Measurements from ENCODE around the gene ACTR3. TPM values are rescaled to one million over a fixed set of nuclear protein-coding genes. Genes with fewer than 3 reads are reported as not detected.

The ACTR3 gene
- total and polyA plus RNA-seq, 2 experiments from 2014 or later, result 63.7 to 137 TPM

DNA sequence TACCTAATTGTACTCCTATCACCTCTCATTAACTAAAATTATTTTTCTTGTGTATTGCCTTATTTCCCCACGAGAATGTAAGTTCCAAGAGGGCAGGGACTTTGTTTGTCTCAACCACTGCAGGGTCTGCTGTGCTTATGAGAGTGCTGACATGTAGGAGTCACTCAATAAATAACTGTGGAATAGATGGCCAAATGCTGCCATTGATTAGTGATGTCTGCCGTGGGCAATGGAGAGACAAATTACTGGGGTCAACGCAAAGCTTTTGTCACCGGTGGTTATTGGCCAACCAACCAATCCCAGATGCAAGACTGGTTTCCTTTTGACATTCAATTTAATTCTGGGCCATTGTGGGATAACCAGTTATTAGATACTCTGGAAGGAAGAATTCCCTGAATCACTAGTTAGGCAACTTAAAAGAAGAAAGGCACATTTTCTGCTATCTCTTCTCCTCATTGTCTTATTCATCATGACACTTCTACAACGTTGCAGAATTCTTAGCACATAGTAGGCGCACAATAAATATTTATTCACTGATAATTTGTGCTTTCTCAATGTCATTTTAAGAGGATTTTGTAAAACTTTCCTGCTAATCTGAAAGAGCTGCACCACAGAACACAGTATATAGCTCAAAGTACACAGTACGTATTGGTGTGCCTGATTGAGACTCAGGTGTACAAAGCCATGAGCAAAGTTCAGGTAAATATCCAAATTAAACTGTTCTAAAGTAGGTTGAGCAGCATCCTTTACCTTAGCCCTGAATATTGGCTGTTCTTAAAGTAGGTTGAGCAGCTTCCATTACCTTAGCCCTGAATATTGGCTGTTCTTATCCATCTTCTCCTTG is 95.9 kb downstream of the ACTR3 start (continued):
- TF ChIP-seq, protein P1, sequence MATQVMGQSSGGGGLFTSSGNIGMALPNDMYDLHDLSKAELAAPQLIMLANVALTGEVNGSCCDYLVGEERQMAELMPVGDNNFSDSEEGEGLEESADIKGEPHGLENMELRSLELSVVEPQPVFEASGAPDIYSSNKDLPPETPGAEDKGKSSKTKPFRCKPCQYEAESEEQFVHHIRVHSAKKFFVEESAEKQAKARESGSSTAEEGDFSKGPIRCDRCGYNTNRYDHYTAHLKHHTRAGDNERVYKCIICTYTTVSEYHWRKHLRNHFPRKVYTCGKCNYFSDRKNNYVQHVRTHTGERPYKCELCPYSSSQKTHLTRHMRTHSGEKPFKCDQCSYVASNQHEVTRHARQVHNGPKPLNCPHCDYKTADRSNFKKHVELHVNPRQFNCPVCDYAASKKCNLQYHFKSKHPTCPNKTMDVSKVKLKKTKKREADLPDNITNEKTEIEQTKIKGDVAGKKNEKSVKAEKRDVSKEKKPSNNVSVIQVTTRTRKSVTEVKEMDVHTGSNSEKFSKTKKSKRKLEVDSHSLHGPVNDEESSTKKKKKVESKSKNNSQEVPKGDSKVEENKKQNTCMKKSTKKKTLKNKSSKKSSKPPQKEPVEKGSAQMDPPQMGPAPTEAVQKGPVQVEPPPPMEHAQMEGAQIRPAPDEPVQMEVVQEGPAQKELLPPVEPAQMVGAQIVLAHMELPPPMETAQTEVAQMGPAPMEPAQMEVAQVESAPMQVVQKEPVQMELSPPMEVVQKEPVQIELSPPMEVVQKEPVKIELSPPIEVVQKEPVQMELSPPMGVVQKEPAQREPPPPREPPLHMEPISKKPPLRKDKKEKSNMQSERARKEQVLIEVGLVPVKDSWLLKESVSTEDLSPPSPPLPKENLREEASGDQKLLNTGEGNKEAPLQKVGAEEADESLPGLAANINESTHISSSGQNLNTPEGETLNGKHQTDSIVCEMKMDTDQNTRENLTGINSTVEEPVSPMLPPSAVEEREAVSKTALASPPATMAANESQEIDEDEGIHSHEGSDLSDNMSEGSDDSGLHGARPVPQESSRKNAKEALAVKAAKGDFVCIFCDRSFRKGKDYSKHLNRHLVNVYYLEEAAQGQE (IDR thresholded peaks at IDR 0.05; ENCODE audit: unreplicated experiment), result no peak
- TF ChIP-seq NANOG (IDR thresholded peaks at IDR 0.05; ENCODE audit: borderline replicate concordance) (no peak), ZNF331 (CRISPR knock-in tag; IDR thresholded peaks at IDR 0.05; ENCODE audit: low read depth) (no peak), JUNB (IDR thresholded peaks at IDR 0.05; ENCODE audit: unreplicated experiment) (no peak), ZNF114 (CRISPR knock-in tag; IDR thresholded peaks at IDR 0.05) (no peak)
- TF ChIP-seq, protein P2, sequence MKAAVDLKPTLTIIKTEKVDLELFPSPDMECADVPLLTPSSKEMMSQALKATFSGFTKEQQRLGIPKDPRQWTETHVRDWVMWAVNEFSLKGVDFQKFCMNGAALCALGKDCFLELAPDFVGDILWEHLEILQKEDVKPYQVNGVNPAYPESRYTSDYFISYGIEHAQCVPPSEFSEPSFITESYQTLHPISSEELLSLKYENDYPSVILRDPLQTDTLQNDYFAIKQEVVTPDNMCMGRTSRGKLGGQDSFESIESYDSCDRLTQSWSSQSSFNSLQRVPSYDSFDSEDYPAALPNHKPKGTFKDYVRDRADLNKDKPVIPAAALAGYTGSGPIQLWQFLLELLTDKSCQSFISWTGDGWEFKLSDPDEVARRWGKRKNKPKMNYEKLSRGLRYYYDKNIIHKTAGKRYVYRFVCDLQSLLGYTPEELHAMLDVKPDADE (IDR thresholded peaks at IDR 0.05), result no peak

DNA sequence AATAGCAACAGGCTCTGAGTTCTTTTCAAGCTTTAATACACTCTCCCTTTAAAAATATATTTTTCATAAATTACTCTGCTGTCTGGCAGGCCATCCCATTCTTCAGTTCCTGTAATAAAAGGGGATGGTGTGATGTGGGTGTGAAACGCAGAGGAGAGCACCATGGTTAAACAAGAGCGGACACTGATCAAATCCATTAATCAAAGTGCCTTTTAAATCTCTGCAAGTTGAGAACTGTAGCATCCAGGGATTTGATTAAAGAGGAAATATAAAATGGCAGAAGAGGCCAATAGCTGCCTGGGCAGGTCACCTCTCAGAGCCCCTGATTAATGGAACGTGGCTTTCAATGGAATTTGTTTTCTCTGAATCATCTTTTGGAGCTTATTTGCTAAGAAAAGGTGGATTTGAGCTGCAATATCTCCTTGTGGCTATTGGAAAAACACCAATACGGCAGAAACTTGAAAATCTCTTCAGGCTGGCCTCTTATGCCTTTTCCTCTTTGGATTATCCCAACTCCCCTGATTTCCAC is 96.9 kb downstream of the ACTR3 start:
- Histone ChIP-seq H3K4me3 (no peak overlapping the region), H3K79me2 (replicated peaks; ENCODE audit: insufficient read depth) (no peaks in the 10 kb centered on the region), H3K36me3 (ENCODE audit: insufficient read depth) (no peaks in the 10 kb centered on the region), H2AFZ (no peak overlapping the region), H3K27ac (ENCODE audit: low read depth) (no peak overlapping the region), H3K4me2 (no peak overlapping the region), H3K27me3 (ENCODE audit: insufficient read depth) (no peaks in the 10 kb centered on the region), H3K9me2 (ENCODE audit: insufficient read depth) (peaks cover 4% of the 10 kb centered on the region; the same call in 1 of the 2 replicates), H3K4me1 (ENCODE audit: insufficient read depth) (no peaks in the 10 kb centered on the region), H3F3A (replicated peaks; ENCODE audit: low read depth) (no peaks in the 10 kb centered on the region), H4K20me1 (replicated peaks; ENCODE audit: insufficient read depth) (no peaks in the 10 kb centered on the region)
- ATAC-seq (no peak), DNase-seq (ENCODE audit: low spot score) (no peak)
- TF ChIP-seq, protein P3, sequence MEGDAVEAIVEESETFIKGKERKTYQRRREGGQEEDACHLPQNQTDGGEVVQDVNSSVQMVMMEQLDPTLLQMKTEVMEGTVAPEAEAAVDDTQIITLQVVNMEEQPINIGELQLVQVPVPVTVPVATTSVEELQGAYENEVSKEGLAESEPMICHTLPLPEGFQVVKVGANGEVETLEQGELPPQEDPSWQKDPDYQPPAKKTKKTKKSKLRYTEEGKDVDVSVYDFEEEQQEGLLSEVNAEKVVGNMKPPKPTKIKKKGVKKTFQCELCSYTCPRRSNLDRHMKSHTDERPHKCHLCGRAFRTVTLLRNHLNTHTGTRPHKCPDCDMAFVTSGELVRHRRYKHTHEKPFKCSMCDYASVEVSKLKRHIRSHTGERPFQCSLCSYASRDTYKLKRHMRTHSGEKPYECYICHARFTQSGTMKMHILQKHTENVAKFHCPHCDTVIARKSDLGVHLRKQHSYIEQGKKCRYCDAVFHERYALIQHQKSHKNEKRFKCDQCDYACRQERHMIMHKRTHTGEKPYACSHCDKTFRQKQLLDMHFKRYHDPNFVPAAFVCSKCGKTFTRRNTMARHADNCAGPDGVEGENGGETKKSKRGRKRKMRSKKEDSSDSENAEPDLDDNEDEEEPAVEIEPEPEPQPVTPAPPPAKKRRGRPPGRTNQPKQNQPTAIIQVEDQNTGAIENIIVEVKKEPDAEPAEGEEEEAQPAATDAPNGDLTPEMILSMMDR (conservative IDR thresholded peaks at IDR 0.05; ENCODE audit: low read depth in 2 of 2), result no peak
- TF ChIP-seq NANOG (IDR thresholded peaks at IDR 0.05; ENCODE audit: borderline replicate concordance), result no peak
- TF ChIP-seq EZH2 (IDR thresholded peaks at IDR 0.05; ENCODE audit: low read depth, unreplicated experiment), result no peak
- TF ChIP-seq EZH2phosphoT487 (IDR thresholded peaks at IDR 0.05; ENCODE audit: unreplicated experiment), result no peak
- no peak for TF ChIP-seq ZNF114 (CRISPR knock-in tag; IDR thresholded peaks at IDR 0.05)
- TF ChIP-seq ZNF331 (CRISPR knock-in tag; IDR thresholded peaks at IDR 0.05; ENCODE audit: low read depth), result no peak
- TF ChIP-seq, protein P4, sequence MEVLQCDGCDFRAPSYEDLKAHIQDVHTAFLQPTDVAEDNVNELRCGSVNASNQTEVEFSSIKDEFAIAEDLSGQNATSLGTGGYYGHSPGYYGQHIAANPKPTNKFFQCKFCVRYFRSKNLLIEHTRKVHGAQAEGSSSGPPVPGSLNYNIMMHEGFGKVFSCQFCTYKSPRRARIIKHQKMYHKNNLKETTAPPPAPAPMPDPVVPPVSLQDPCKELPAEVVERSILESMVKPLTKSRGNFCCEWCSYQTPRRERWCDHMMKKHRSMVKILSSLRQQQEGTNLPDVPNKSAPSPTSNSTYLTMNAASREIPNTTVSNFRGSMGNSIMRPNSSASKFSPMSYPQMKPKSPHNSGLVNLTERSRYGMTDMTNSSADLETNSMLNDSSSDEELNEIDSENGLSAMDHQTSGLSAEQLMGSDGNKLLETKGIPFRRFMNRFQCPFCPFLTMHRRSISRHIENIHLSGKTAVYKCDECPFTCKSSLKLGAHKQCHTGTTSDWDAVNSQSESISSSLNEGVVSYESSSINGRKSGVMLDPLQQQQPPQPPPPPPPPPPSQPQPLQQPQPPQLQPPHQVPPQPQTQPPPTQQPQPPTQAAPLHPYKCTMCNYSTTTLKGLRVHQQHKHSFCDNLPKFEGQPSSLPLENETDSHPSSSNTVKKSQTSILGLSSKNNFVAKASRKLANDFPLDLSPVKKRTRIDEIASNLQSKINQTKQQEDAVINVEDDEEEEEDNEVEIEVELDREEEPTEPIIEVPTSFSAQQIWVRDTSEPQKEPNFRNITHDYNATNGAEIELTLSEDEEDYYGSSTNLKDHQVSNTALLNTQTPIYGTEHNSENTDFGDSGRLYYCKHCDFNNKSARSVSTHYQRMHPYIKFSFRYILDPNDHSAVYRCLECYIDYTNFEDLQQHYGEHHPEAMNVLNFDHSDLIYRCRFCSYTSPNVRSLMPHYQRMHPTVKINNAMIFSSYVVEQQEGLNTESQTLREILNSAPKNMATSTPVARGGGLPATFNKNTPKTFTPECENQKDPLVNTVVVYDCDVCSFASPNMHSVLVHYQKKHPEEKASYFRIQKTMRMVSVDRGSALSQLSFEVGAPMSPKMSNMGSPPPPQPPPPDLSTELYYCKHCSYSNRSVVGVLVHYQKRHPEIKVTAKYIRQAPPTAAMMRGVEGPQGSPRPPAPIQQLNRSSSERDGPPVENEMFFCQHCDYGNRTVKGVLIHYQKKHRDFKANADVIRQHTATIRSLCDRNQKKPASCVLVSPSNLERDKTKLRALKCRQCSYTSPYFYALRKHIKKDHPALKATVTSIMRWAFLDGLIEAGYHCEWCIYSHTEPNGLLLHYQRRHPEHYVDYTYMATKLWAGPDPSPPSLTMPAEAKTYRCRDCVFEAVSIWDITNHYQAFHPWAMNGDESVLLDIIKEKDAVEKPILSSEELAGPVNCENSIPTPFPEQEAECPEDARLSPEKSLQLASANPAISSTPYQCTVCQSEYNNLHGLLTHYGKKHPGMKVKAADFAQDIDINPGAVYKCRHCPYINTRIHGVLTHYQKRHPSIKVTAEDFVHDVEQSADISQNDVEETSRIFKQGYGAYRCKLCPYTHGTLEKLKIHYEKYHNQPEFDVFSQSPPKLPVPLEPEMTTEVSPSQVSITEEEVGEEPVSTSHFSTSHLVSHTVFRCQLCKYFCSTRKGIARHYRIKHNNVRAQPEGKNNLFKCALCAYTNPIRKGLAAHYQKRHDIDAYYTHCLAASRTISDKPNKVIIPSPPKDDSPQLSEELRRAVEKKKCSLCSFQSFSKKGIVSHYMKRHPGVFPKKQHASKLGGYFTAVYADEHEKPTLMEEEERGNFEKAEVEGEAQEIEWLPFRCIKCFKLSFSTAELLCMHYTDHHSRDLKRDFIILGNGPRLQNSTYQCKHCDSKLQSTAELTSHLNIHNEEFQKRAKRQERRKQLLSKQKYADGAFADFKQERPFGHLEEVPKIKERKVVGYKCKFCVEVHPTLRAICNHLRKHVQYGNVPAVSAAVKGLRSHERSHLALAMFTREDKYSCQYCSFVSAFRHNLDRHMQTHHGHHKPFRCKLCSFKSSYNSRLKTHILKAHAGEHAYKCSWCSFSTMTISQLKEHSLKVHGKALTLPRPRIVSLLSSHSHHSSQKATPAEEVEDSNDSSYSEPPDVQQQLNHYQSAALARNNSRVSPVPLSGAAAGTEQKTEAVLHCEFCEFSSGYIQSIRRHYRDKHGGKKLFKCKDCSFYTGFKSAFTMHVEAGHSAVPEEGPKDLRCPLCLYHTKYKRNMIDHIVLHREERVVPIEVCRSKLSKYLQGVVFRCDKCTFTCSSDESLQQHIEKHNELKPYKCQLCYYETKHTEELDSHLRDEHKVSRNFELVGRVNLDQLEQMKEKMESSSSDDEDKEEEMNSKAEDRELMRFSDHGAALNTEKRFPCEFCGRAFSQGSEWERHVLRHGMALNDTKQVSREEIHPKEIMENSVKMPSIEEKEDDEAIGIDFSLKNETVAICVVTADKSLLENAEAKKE (CRISPR knock-in tag; IDR thresholded peaks at IDR 0.05), result no peak
- TF ChIP-seq POLR2AphosphoS5 (IDR thresholded peaks at IDR 0.05; ENCODE audit: low read depth), result no peak
- H3K4me3 Mint-ChIP-seq, result no peak overlapping the region
- H3K36me3 Mint-ChIP-seq (ENCODE audit: low read depth), result peaks cover 10% of the 10 kb centered on the region; the same call in 2 of the 3 replicates
- peaks cover 60% of the 10 kb centered on the region for H3K9me3 Mint-ChIP-seq
- H3K4me1 Mint-ChIP-seq, result no peaks in the 10 kb centered on the region
- H3K27ac Mint-ChIP-seq, result no peak overlapping the region
- no peaks in the 10 kb centered on the region for H3K27me3 Mint-ChIP-seq (ENCODE audit: insufficient read depth, low read depth, poor library complexity)

Measured in GM23338 (cell line).